NCI-H2196 treated with DMSO at 0.1 percent for 48 hours (cell line): ENCODE measurements around the gene CCDC177.
"Not testable (repeated sequence)": the region's sequence is repeated elsewhere in the genome, so short reads cannot be mapped to it uniquely, and the experiment has no call there.

ENCODE experiments used
- DNase-seq: peaks from one replicate; lab custom pipeline; 2025; ENCODE audit not compliant: unreplicated experiment; lab: John Stamatoyannopoulos, UW

CCDC177 gene

GRCh38 chr14:69600304-69600891 lies 25.7 kb upstream of the CCDC177 start:
- DNase-seq, result no peak

GRCh38 chr14:69599431-69599830 lies 24.8 kb upstream of the CCDC177 start:
- not testable (repeated sequence) for DNase-seq

DNA sequence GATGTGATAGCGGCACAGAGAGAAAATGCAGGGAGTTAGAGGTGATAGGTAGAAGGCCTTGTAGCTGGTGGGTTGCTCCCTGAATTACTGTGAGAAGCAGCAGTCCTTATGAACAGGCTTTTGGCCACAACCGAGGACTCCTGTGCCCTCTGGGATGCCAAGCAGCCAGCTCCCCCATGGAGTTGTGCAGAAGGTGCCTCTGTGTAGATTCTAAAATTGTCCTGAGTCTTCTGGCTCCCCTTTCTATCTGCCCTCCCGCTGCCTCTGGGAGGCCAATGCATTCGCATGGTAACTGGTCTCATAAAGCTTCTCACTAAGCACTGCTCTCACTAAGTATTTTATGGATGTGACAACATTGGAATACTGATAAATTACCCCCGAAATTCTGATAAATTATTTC lies 20.7 kb upstream of the CCDC177 start:
- DNase-seq, result no peak

GRCh38 chr14:69594846-69595245 lies 20.2 kb upstream of the CCDC177 start:
- DNase-seq, result no peak

GRCh38 chr14:69593018-69593677 lies 18.5 kb upstream of the CCDC177 start:
- DNase-seq, result no peak

- DNase-seq, result no peak
Observed at GRCh38 chr14:69591317-69591716, 16.6 kb upstream of the CCDC177 start.

GRCh38 chr14:69587389-69587788 lies 12.7 kb upstream of the CCDC177 start:
- no peak for DNase-seq

DNA sequence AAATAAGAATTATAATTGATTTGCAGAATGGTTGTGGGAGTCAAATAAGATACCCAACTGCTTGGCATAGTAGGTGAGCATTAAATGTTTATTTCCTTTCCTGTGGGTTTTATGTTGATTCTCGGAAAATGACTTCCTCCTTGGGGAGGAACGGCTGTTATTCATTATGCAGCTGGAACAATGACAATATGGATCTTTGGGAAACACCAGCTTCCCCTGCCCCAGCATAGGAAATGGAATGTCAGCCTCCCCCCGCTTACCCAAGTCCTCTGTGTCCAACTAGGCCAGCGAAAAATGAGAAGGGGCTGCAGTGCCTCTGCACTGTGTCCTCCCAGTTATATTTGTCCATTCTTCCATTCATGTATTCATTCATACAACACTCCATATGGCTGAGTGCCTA lies 11.7 kb upstream of the CCDC177 start:
- no peak for DNase-seq

- no peak for DNase-seq
Observed at GRCh38 chr14:69584389-69584788, 9.7 kb upstream of the CCDC177 start.

DNA sequence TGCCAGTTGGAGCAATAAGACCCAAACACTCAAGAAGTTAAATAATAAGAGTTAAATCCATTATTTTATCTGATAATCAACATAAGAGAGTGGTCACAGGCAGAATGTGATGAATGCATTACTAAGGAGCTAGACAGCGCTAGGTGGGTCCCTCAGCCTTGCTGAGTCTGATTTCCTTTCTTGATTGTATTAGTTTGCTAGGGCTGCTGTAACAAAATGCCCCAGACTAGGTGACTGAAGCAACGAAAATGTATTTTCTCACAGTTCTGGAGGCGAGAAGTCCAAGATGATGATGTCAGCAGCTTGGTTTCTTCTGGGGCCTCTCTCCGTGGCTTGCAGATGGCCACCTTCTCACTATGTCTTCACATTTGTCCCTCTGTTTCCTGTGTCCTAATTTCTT lies 8.2 kb upstream of the CCDC177 start:
- DNase-seq, result no peak

- no peak for DNase-seq
Observed at GRCh38 chr14:69582212-69582611, 7.5 kb upstream of the CCDC177 start.

GRCh38 chr14:69581316-69581935 lies 6.8 kb upstream of the CCDC177 start:
- no peak for DNase-seq

- no peak for DNase-seq
Observed at GRCh38 chr14:69580009-69580577, 5.4 kb upstream of the CCDC177 start.

GRCh38 chr14:69579476-69579875 lies 4.8 kb upstream of the CCDC177 start:
- DNase-seq, result no peak

GRCh38 chr14:69574954-69575295 lies 254 bp upstream of the CCDC177 start:
- DNase-seq, result no peak

- DNase-seq, result no peak
Observed at GRCh38 chr14:69573831-69574262, 824 bp downstream of the CCDC177 start.

GRCh38 chr14:69573205-69573830 lies 1.4 kb downstream of the CCDC177 start:
- no peak for DNase-seq

GRCh38 chr14:69572841-69573135 lies 1.9 kb downstream of the CCDC177 start:
- DNase-seq, result no peak

DNA sequence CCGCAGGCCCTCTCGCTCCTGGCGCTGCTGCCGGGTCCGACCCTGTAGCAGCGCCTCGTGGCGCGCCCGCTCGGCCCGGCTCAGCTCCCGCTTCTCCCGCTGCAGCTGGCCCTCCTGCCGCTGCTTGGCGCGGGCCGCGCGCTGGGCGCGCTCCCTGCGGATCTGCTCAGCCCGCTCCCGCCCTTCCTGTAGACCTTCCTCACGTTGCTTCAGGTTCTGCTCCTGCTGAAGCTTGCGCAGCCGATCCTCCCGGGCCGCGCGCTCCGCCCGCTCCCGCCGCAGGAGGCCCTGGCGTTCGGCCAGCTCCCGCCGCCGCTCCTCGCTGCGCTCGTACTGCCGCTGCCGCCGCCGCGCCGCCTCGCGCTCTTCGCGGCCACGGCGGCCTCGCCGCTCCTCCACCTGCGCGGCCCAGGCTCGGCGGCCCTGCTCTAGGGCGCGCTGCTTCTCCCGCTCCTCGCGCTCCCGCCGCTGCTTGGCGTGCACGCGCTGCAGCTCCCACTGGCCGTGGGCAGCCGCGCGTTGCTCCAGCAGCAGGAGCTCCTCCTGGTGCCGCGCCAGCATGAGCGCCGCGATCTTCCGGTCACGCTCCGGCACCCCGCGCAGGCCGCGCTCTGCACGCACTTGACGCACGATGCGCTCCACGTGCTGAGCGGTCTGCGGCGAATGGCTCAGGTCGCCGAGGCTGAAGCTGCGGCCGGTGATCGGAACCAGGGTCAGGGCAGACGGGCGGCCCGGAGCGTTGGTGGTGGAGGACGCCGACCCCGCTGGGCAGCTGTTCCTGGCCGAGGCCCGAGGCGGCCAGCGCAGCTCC lies 2.4 kb downstream of the CCDC177 start:
- DNase-seq, result peak; percentile 67

- DNase-seq, result no peak
Observed at GRCh38 chr14:69571449-69572029, 3.1 kb downstream of the CCDC177 start.

GRCh38 chr14:69570836-69571330 lies 3.8 kb downstream of the CCDC177 start:
- no peak for DNase-seq
